ENCODE measurements around the gene SMOC2.

Gene SMOC2

GRCh38 chr6:168634541-168635328, 193.8 kb downstream of the SMOC2 start:
- no peak for DNase-seq

- DNase-seq, result no peak
Measured at GRCh38 chr6:168636147-168637004, 195.4 kb downstream of the SMOC2 start.

GRCh38 chr6:168637834-168638233, 196.8 kb downstream of the SMOC2 start:
- DNase-seq, result no peak

GRCh38 chr6:168638468-168639271, 197.7 kb downstream of the SMOC2 start:
- DNase-seq, result no peak

- DNase-seq, result no peak
Measured at GRCh38 chr6:168640181-168640580, 199.2 kb downstream of the SMOC2 start.

- DNase-seq, result no peak
Measured at GRCh38 chr6:168640768-168641167, 199.8 kb downstream of the SMOC2 start.

GRCh38 chr6:168641446-168641845, 200.5 kb downstream of the SMOC2 start:
- DNase-seq, result no peak

- no peak for DNase-seq
Measured at GRCh38 chr6:168643401-168643800, 202.4 kb downstream of the SMOC2 start.

- no peak for DNase-seq
Measured at GRCh38 chr6:168645326-168645725, 204.3 kb downstream of the SMOC2 start.

GRCh38 chr6:168647271-168647670, 206.3 kb downstream of the SMOC2 start:
- DNase-seq, result no peak

GRCh38 chr6:168648240-168649125, 207.5 kb downstream of the SMOC2 start:
- no peak for DNase-seq

GRCh38 chr6:168649209-168649608, 208.2 kb downstream of the SMOC2 start:
- no peak for DNase-seq

GRCh38 chr6:168650671-168651111, 209.7 kb downstream of the SMOC2 start:
- DNase-seq, result no peak

- no peak for DNase-seq
Measured at GRCh38 chr6:168655462-168656152, 214.6 kb downstream of the SMOC2 start.

GRCh38 chr6:168658059-168658458, 217.1 kb downstream of the SMOC2 start:
- no peak for DNase-seq

GRCh38 chr6:168660400-168660945, 219.5 kb downstream of the SMOC2 start:
- DNase-seq, result no peak

- DNase-seq, result no peak
Measured at GRCh38 chr6:168662301-168662936, 221.4 kb downstream of the SMOC2 start.

- no peak for DNase-seq
Measured at GRCh38 chr6:168663041-168663440, 222.1 kb downstream of the SMOC2 start.

- DNase-seq, result no peak
Measured at GRCh38 chr6:168664956-168665355, 224.0 kb downstream of the SMOC2 start.

- DNase-seq, result no peak
Measured at GRCh38 chr6:168666170-168666569, 225.2 kb downstream of the SMOC2 start.

All from midbrain (tissue), 1 donor.